ENCODE measurements around the gene ZCCHC10. TPM values are rescaled to one million over a fixed set of nuclear protein-coding genes. Genes with fewer than 3 reads are reported as not detected.
"Not testable (repeated sequence)": the region's sequence is repeated elsewhere in the genome, so short reads cannot be mapped to it uniquely, and the experiment has no call there.

ZCCHC10 gene
- total and polyA plus RNA-seq, 2 of the 4 experiments (the other 2 are of a cell fraction): 4.1 to 20.4 TPM

DNA sequence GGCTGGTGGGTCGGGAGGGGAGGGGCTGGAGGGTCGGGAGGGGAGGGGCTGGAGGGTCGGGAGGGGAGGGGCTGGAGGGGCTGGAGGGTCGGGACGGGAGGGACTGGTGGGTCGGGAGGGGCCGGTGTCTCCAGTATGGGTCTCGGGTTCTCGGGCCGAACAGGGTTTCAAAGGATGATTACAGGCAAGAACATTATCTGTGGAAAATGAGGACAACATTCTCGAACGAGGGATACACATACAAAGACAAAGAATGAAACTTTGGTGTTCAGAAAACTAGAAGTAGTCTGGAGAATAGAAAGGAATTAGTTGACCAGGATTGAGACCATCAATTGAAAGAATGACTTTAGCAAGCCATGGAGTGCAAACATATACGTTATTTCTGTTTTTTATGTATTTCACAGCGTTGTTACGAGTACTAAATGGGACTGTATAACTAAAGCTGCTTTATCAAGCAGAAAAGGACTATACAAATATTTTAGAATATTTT, 360 bp upstream of the ZCCHC10 start:
- Histone ChIP-seq H3K4me2 (ENCODE audit: low read depth, low read length) (peak overlapping the region; percentile 71), H3K4me3 (ENCODE audit: insufficient read depth, low read depth, low read length) (peak overlapping the region; percentile 94), H2BK15ac (ENCODE audit: low read depth, low read length) (no peak overlapping the region), H2AK9ac (replicated peaks; ENCODE audit: low read depth, low read length, poor library complexity) (no peak overlapping the region), H4K91ac (ENCODE audit: insufficient read depth, low read depth, low read length) (0 out of 2 replicates have a peak overlapping the region, but pooled peaks have one; percentile 16), H4K8ac (ENCODE audit: low read depth in 2 of 2, low read length in 2 of 2) (peak overlapping the region; percentile 67 to 82), H3K9me1 (ENCODE audit: insufficient read depth, low read length) (peaks cover 4% of the 10 kb centered on the region; the same call in 1 of the 2 replicates), H3K9ac (ENCODE audit: low read depth, low read length) (peak overlapping the region; percentile 52; the same call in 1 of the 2 replicates), H2BK20ac (ENCODE audit: low read depth, low read length) (no peak overlapping the region), H3K56ac (ENCODE audit: extremely low read depth, insufficient read depth, low read length) (peak overlapping the region; percentile 30; the same call in 1 of the 2 replicates), H2AK5ac (ENCODE audit: low read depth, low read length) (no peak overlapping the region), H3K27ac (ENCODE audit: insufficient read depth, low read length) (peak overlapping the region; percentile 59; the same call in 1 of the 2 replicates), H2BK5ac (ENCODE audit: low read depth, low read length, poor library complexity, severe bottlenecking) (peak overlapping the region; percentile 25), H2BK120ac (ENCODE audit: low read depth, low read length) (peak overlapping the region; percentile 65; the same call in 1 of the 2 replicates), H3K18ac (ENCODE audit: low read depth, low read length) (peak overlapping the region; percentile 32; the same call in 1 of the 2 replicates), H3K36me3 (ENCODE audit: control insufficient read depth, insufficient read depth, low read length) (no peaks in the 10 kb centered on the region), H3K23ac (ENCODE audit: low read depth, low read length) (peak overlapping the region; percentile 2; the same call in 1 of the 2 replicates), H3K27me3 (ENCODE audit: control insufficient read depth, insufficient read depth, low read length) (no peaks in the 10 kb centered on the region), H3K14ac (replicated peaks; ENCODE audit: low read depth, low read length) (peak overlapping the region; percentile 75; the same call in 1 of the 2 replicates), H3K79me1 (ENCODE audit: low read depth in 1 of 2, low read length in 2 of 2) (peaks cover 9 to 30% of the 10 kb centered on the region in 2 experiments), H3K9me3 (ENCODE audit: control insufficient read depth, insufficient read depth, low read length) (no peaks in the 10 kb centered on the region), H4K5ac (ENCODE audit: low read depth, low read length) (peak overlapping the region; percentile 75), H3K4me1 (ENCODE audit: control insufficient read depth, insufficient read depth, low read length) (no peaks in the 10 kb centered on the region), H2AFZ (replicated peaks; ENCODE audit: low read length, poor library complexity) (peak overlapping the region; percentile 75), H3K4ac (ENCODE audit: low read depth, low read length) (peak overlapping the region; percentile 38; the same call in 1 of the 2 replicates), H4K20me1 (ENCODE audit: insufficient read depth, low read length) (no peaks in the 10 kb centered on the region)
- no TSS peak for BruUV-seq (replicated peaks)
- WGBS, 2 experiments (ENCODE audit: extremely low coverage in 2 of 2, insufficient read length in 1 of 2): 0% methylated on average over 1 of the region's 15 CpGs; no CpG with 5 or more reads in 1 of the 2 experiments
- intact Hi-C loops (cut with micrococcal nuclease): loop anchor here (2.0 kb wide), 2 partner anchors 24 to 64 kb away; partner anchors contain the start of gene AFF4
- DNase-seq (no peak), ATAC-seq (ENCODE audit: low read depth) (no peak)
- dilution Hi-C loops (cut with HindIII; ENCODE audit: low sequenced_read_pairs, unreplicated experiment): no loop called here
- TF ChIP-seq FOS (IDR thresholded peaks at IDR 0.05; ENCODE audit: low read depth, low read length): no peak
- no peak for TF ChIP-seq CHD1 (IDR thresholded peaks at IDR 0.05; ENCODE audit: low read depth, low read length)
- TF ChIP-seq CEBPB (IDR thresholded peaks at IDR 0.05; ENCODE audit: low read depth, low read length): no peak
- TF ChIP-seq BHLHE40 (IDR thresholded peaks at IDR 0.05; ENCODE audit: low read depth, low read length): no peak
- TF ChIP-seq, protein P1, sequence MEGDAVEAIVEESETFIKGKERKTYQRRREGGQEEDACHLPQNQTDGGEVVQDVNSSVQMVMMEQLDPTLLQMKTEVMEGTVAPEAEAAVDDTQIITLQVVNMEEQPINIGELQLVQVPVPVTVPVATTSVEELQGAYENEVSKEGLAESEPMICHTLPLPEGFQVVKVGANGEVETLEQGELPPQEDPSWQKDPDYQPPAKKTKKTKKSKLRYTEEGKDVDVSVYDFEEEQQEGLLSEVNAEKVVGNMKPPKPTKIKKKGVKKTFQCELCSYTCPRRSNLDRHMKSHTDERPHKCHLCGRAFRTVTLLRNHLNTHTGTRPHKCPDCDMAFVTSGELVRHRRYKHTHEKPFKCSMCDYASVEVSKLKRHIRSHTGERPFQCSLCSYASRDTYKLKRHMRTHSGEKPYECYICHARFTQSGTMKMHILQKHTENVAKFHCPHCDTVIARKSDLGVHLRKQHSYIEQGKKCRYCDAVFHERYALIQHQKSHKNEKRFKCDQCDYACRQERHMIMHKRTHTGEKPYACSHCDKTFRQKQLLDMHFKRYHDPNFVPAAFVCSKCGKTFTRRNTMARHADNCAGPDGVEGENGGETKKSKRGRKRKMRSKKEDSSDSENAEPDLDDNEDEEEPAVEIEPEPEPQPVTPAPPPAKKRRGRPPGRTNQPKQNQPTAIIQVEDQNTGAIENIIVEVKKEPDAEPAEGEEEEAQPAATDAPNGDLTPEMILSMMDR (conservative IDR thresholded peaks at IDR 0.05; ENCODE audit: low read depth, low read length): no peak
- in situ Hi-C loops (cut with MboI; ENCODE audit: low sequenced_read_pairs): no loop called here
- POLR2A ChIA-PET (ENCODE audit: unreplicated experiment): no interaction called here
- CTCF ChIA-PET: interaction anchor here (0.6 kb wide), 1 partner anchor 11 kb away, joined by 3 read pairs; no protein-coding TSS in a partner anchor

DNA sequence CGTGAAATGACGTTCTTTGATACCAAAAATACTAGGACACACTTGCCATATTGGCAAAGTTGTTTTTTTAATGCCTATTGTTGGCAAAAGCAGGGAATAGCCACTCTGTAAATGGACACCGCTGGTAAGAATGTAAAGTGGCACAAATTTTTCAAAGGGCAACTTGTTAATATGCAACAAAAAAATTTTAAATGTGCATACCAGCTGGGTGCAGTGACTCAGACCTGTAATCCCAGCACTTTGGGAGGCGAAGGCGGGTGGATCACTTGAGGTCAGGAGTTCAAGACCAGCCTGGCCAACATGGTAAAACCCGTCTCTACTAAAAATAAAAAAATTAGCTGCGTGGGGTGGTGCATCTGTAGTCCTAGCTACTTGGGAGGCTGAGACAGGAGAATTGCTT, 6.9 kb downstream of the ZCCHC10 start:
- H3K4me1 ChIP-seq (ENCODE audit: control insufficient read depth, insufficient read depth, low read length); H3K27ac ChIP-seq (ENCODE audit: insufficient read depth, low read length); H3K4me2 ChIP-seq (ENCODE audit: low read depth, low read length); H2BK120ac ChIP-seq (ENCODE audit: low read depth, low read length); H3K9me3 ChIP-seq (ENCODE audit: control insufficient read depth, insufficient read depth, low read length); H3K18ac ChIP-seq (ENCODE audit: low read depth, low read length); H3K27me3 ChIP-seq (ENCODE audit: control insufficient read depth, insufficient read depth, low read length); intact Hi-C loops (cut with micrococcal nuclease); H4K20me1 ChIP-seq (ENCODE audit: insufficient read depth, low read length); H2AFZ ChIP-seq (replicated peaks; ENCODE audit: low read length, poor library complexity); H3K9ac ChIP-seq (ENCODE audit: low read depth, low read length); dilution Hi-C loops (cut with HindIII; ENCODE audit: low sequenced_read_pairs, unreplicated experiment); DNase-seq; in situ Hi-C loops (cut with MboI; ENCODE audit: low sequenced_read_pairs); H2BK5ac ChIP-seq (ENCODE audit: low read depth, low read length, poor library complexity, severe bottlenecking); H4K8ac ChIP-seq (ENCODE audit: low read depth in 2 of 2, low read length in 2 of 2); H2BK15ac ChIP-seq (ENCODE audit: low read depth, low read length); H4K5ac ChIP-seq (ENCODE audit: low read depth, low read length); ATAC-seq (ENCODE audit: low read depth); H2AK9ac ChIP-seq (replicated peaks; ENCODE audit: low read depth, low read length, poor library complexity); H3K14ac ChIP-seq (replicated peaks; ENCODE audit: low read depth, low read length); H2BK20ac ChIP-seq (ENCODE audit: low read depth, low read length); H3K4me3 ChIP-seq (ENCODE audit: insufficient read depth, low read depth, low read length); H3K56ac ChIP-seq (ENCODE audit: extremely low read depth, insufficient read depth, low read length); BruUV-seq (replicated peaks); H2AK5ac ChIP-seq (ENCODE audit: low read depth, low read length); H3K4ac ChIP-seq (ENCODE audit: low read depth, low read length); H3K9me1 ChIP-seq (ENCODE audit: insufficient read depth, low read length); H4K91ac ChIP-seq (ENCODE audit: insufficient read depth, low read depth, low read length); H3K23ac ChIP-seq (ENCODE audit: low read depth, low read length): not testable (repeated sequence)
- WGBS, 2 experiments (ENCODE audit: extremely low coverage in 2 of 2, insufficient read length in 1 of 2): 100% methylated on average over 1 of the region's 7 CpGs; no CpG with 5 or more reads in 1 of the 2 experiments
- Histone ChIP-seq H3K79me1 (ENCODE audit: low read depth in 1 of 2, low read length in 2 of 2) (peaks cover 27 to 47% of the 10 kb centered on the region in 2 experiments), H3K36me3 (ENCODE audit: control insufficient read depth, insufficient read depth, low read length) (peaks cover 20% of the 10 kb centered on the region)
- CTCF ChIA-PET: interaction anchor here (0.6 kb wide), 1 partner anchor 916 kb away, joined by 7 read pairs; no protein-coding TSS in a partner anchor
- POLR2A ChIA-PET (ENCODE audit: unreplicated experiment): interaction anchor here (0.6 to 0.7 kb wide), 2 partner anchors 13 to 111 kb away, joined by 4 to 5 read pairs; no protein-coding TSS in a partner anchor
